IMR-90 (cell line): ENCODE measurements around the gene CSTB. TPM values are rescaled to one million over a fixed set of nuclear protein-coding genes. Genes with fewer than 3 reads are reported as not detected.

ENCODE experiments used
- ATAC-seq: fragments of 200-7000 bp; cut with Tn5 transposase; 2 replicates; pipeline ENCODE4 v1.9.1; 2020; ENCODE audit warnings: low read depth, mild to moderate bottlenecking, moderate library complexity
- BruUV-seq: library from RNA; stranded (reverse); fragments of 400-500 nt; replicated peaks from 2 replicates; lab custom pipeline; 2021; lab: Mats Ljungman, UMichigan
- CTCF ChIA-PET: fragments of 300-600 bp; formaldehyde crosslinking; extraction: SDS; loops from one replicate; lab custom pipeline; 2021; ENCODE audit warnings: antibody characterized with exemption; lab: Yijun Ruan, JAX
- POLR2A ChIA-PET: fragments of 300-600 bp; sonication (Branson Sonifier 250); formaldehyde crosslinking; loops from one replicate; lab custom pipeline; 2022; ENCODE audit warnings: antibody characterized with exemption; ENCODE audit not compliant: unreplicated experiment; lab: Charles Lee
- DNase-seq: peaks from one replicate; pipeline ENCODE4 v3.0.0; 2013
- H2AFZ ChIP-seq: replicated peaks from 2 replicates; pipeline ENCODE3; 2013; ENCODE audit warnings: low read length, mild to moderate bottlenecking; ENCODE audit not compliant: poor library complexity
- H2AK5ac ChIP-seq: 2 replicates; pipeline ENCODE4 v1.6.1; 2013; ENCODE audit warnings: low read depth, low read length, inconsistent platforms
- H2AK9ac ChIP-seq: replicated peaks from 2 replicates; pipeline ENCODE3; 2013; ENCODE audit warnings: mild to moderate bottlenecking, low read depth, low read length, moderate library complexity; ENCODE audit not compliant: poor library complexity
- H2BK120ac ChIP-seq: 2 replicates; pipeline ENCODE4 v1.6.1; 2013; ENCODE audit warnings: low read depth, low read length, inconsistent platforms
- H2BK15ac ChIP-seq: 3 replicates; pipeline ENCODE4 v1.6.1; 2013; ENCODE audit warnings: low read depth, low read length, inconsistent platforms
- H2BK20ac ChIP-seq: 2 replicates; pipeline ENCODE4 v1.6.1; 2013; ENCODE audit warnings: low read depth, mild to moderate bottlenecking, inconsistent platforms, low read length, moderate library complexity
- H2BK5ac ChIP-seq: 2 replicates; pipeline ENCODE4 v1.6.1; 2013; ENCODE audit warnings: mild to moderate bottlenecking, low read depth, low read length, inconsistent platforms; ENCODE audit not compliant: poor library complexity, severe bottlenecking
- H3K14ac ChIP-seq: replicated peaks from 2 replicates; pipeline ENCODE4 v1.6.1; 2013; ENCODE audit warnings: low read depth, low read length, inconsistent platforms
- H3K18ac ChIP-seq: 2 replicates; pipeline ENCODE4 v1.6.1; 2013; ENCODE audit warnings: low read depth, low read length, control low read depth
- H3K23ac ChIP-seq: 2 replicates; pipeline ENCODE4 v1.6.1; 2013; ENCODE audit warnings: low read depth, low read length, inconsistent platforms
- H3K27ac ChIP-seq: 2 replicates; pipeline ENCODE4 v1.5.1; 2013; ENCODE audit warnings: mild to moderate bottlenecking, control low read depth, low read length; ENCODE audit not compliant: insufficient read depth
- H3K27me3 ChIP-seq: 2 replicates; pipeline ENCODE4 v1.6.1; 2013; ENCODE audit warnings: low read length; ENCODE audit not compliant: control insufficient read depth, insufficient read depth
- H3K36me3 ChIP-seq: 2 replicates; pipeline ENCODE4 v1.6.1; 2013; ENCODE audit warnings: low read length, mixed read lengths; ENCODE audit not compliant: control insufficient read depth, insufficient read depth
- H3K4ac ChIP-seq: 2 replicates; pipeline ENCODE4 v1.6.1; 2013; ENCODE audit warnings: low read depth, low read length, inconsistent platforms
- H3K4me1 ChIP-seq: 2 replicates; pipeline ENCODE4 v1.6.1; 2013; ENCODE audit warnings: low read length, mixed read lengths; ENCODE audit not compliant: control insufficient read depth, insufficient read depth
- H3K4me2 ChIP-seq: 2 replicates; pipeline ENCODE4 v1.6.1; 2013; ENCODE audit warnings: low read depth, mild to moderate bottlenecking, control low read depth, low read length, moderate library complexity
- H3K4me3 ChIP-seq: 2 replicates; pipeline ENCODE4 v1.5.1; 2013; ENCODE audit warnings: low read depth, mild to moderate bottlenecking, control low read depth, low read length, moderate library complexity; ENCODE audit not compliant: insufficient read depth
- H3K56ac ChIP-seq: 2 replicates; pipeline ENCODE4 v1.6.1; 2013; ENCODE audit warnings: low read length, inconsistent platforms; ENCODE audit not compliant: insufficient read depth; ENCODE audit errors: extremely low read depth
- H3K79me1 ChIP-seq, 2 experiments: 2 replicates each; pipeline ENCODE4 v1.6.1; 2013; ENCODE audit warnings: low read length in 2 of 2, inconsistent platforms in 1 of 2, low read depth in 1 of 2
- H3K9ac ChIP-seq: 2 replicates; pipeline ENCODE4 v1.6.1; 2013; ENCODE audit warnings: low read depth, low read length, control low read depth
- H3K9me1 ChIP-seq: 2 replicates; pipeline ENCODE4 v1.6.1; 2013; ENCODE audit warnings: low read length, inconsistent platforms; ENCODE audit not compliant: insufficient read depth
- H3K9me3 ChIP-seq: 2 replicates; pipeline ENCODE4 v1.6.1; 2013; ENCODE audit warnings: low read length; ENCODE audit not compliant: control insufficient read depth, insufficient read depth
- H4K20me1 ChIP-seq: 2 replicates; pipeline ENCODE4 v1.6.1; 2013; ENCODE audit warnings: low read length, inconsistent platforms; ENCODE audit not compliant: insufficient read depth
- H4K5ac ChIP-seq: 2 replicates; pipeline ENCODE4 v1.6.1; 2013; ENCODE audit warnings: mild to moderate bottlenecking, low read depth, low read length, control low read depth
- H4K8ac ChIP-seq, 2 experiments: 2 replicates each; pipeline ENCODE4 v1.6.1; 2013; ENCODE audit warnings: low read depth in 2 of 2, low read length in 2 of 2, control low read depth in 1 of 2, inconsistent platforms in 1 of 2
- H4K91ac ChIP-seq: 2 replicates; pipeline ENCODE4 v1.6.1; 2013; ENCODE audit warnings: low read depth, low read length, inconsistent platforms; ENCODE audit not compliant: insufficient read depth
- BHLHE40 ChIP-seq: fragments of 150-350 bp; IDR thresholded peaks from 2 replicates; pipeline ENCODE4 v1.6.1; 2016; ENCODE audit warnings: mild to moderate bottlenecking, low read depth, low read length
- CHD1 ChIP-seq: IDR thresholded peaks from 2 replicates; pipeline ENCODE4 v1.6.1; 2012; ENCODE audit warnings: low read depth, low read length, improper control_type of control experiment
- CTCF ChIP-seq: conservative IDR thresholded peaks from 2 replicates; pipeline ENCODE4 v1.5.1; 2012; ENCODE audit warnings: mild to moderate bottlenecking, low read depth, low read length, improper control_type of control experiment
- ELK1 ChIP-seq: fragments of 150-350 bp; IDR thresholded peaks from 2 replicates; pipeline ENCODE4 v1.6.1; 2016; ENCODE audit warnings: low read depth, mild to moderate bottlenecking, low read length, moderate library complexity, borderline replicate concordance
- FOS ChIP-seq: fragments of 150-350 bp; IDR thresholded peaks from 2 replicates; pipeline ENCODE4 v1.6.1; 2016; ENCODE audit warnings: low read depth, low read length
- MAFK ChIP-seq: IDR thresholded peaks from 2 replicates; pipeline ENCODE4 v1.6.1; 2012; ENCODE audit warnings: low read depth, low read length, improper control_type of control experiment
- MAZ ChIP-seq: IDR thresholded peaks from 2 replicates; pipeline ENCODE4 v1.6.1; 2012; ENCODE audit warnings: low read depth, mild to moderate bottlenecking, low read length, improper control_type of control experiment, moderate library complexity, borderline replicate concordance
- MXI1 ChIP-seq: IDR thresholded peaks from 2 replicates; pipeline ENCODE4 v1.6.1; 2012; ENCODE audit warnings: low read depth, mild to moderate bottlenecking, low read length, moderate library complexity, borderline replicate concordance
- POLR2A ChIP-seq: IDR thresholded peaks from 2 replicates; pipeline ENCODE4 v1.6.1; 2012; ENCODE audit warnings: mild to moderate bottlenecking, low read depth, low read length
- RAD21 ChIP-seq: IDR thresholded peaks from 2 replicates; pipeline ENCODE4 v1.6.1; 2012; ENCODE audit warnings: low read length, improper control_type of control experiment
- USF2 ChIP-seq: fragments of 150-350 bp; IDR thresholded peaks from 2 replicates; pipeline ENCODE4 v1.6.1; 2017; ENCODE audit warnings: mild to moderate bottlenecking, antibody characterized with exemption, low read length, low read depth
- WGBS, 2 experiments: methylation state at CpG; one replicate each; pipeline versions ENCODE4 v1.1.5 to v1.1.7; 2013; ENCODE audit warnings: missing lambda C conversion rate in 2 of 2; ENCODE audit not compliant: insufficient read length in 1 of 2; ENCODE audit errors: extremely low coverage in 2 of 2; 5-methylcytosine and 5-hydroxymethylcytosine counted together
- dilution Hi-C: fragments of 300-500 bp; cut with HindIII; formaldehyde crosslinking; loops from one replicate; pipeline ENCODE4 v1.14.3; 2018; ENCODE audit warnings: low sequenced_read_pairs; ENCODE audit not compliant: unreplicated experiment
- in situ Hi-C: fragments of 300-500 bp; cut with MboI; formaldehyde crosslinking; loops from 3 replicates; pipeline ENCODE4 v1.14.3; 2019; ENCODE audit warnings: low sequenced_read_pairs, inconsistent platforms, mixed read lengths
- intact Hi-C: fragments of 100-400 bp; cut with micrococcal nuclease; formaldehyde crosslinking; loops from 2 replicates; pipeline ENCODE4 v1.10.0; 2022
- polyA plus RNA-seq, 3 experiments: library from polyadenylated mRNA; depleted of rRNA; stranded (reverse); fragments of >200 nt; gene quantifications; 2 replicates each; pipeline ENCODE4 v1.2.3, GENCODE V29; 2012; ENCODE audit warnings: low replicate concordance in 1 of 3
- total RNA-seq: library from RNA; depleted of rRNA; stranded (reverse); fragments of >200 nt; gene quantifications from 2 replicates; pipeline ENCODE4 v1.2.3, GENCODE V29; 2012

Gene CSTB
- total and polyA plus RNA-seq, 2 of the 4 experiments (the other 2 are of a cell fraction), result 6.1 to 71.7 TPM

- Histone ChIP-seq H3K36me3 (peaks cover 54% of the 10 kb centered on the region), H4K20me1 (peaks cover 15% of the 10 kb centered on the region), H3K27ac (no peak overlapping the region), H2BK5ac (no peak overlapping the region), H2AK5ac (no peak overlapping the region), H2AFZ (no peak overlapping the region), H3K23ac (no peak overlapping the region), H3K9me1 (peaks cover 9% of the 10 kb centered on the region; the same call in 1 of the 2 replicates), H3K4me2 (no peak overlapping the region), H3K9me3 (no peaks in the 10 kb centered on the region), H3K4me1 (peaks cover 4% of the 10 kb centered on the region), H3K18ac (no peak overlapping the region), H3K9ac (no peak overlapping the region), H3K79me1 (peaks cover 30 to 57% of the 10 kb centered on the region in 2 experiments), H4K8ac (no peak overlapping the region), H3K4ac (no peak overlapping the region), H4K91ac (no peak overlapping the region), H2AK9ac (no peak overlapping the region), H3K4me3 (no peak overlapping the region), H3K56ac (no peak overlapping the region), H2BK20ac (no peak overlapping the region), H3K14ac (no peak overlapping the region), H2BK120ac (no peak overlapping the region), H3K27me3 (no peaks in the 10 kb centered on the region), H4K5ac (no peak overlapping the region), H2BK15ac (no peak overlapping the region)
- WGBS, 2 experiments, result 80% methylated on average over 2 of the region's 8 CpGs; no CpG with 5 or more reads in 1 of the 2 experiments
- in situ Hi-C loops, result no loop called here
- ATAC-seq (no peak), DNase-seq (no peak)
- CTCF ChIA-PET, result no interaction called here
- POLR2A ChIA-PET, result no interaction called here
- dilution Hi-C loops, result no loop called here
- BruUV-seq, result no TSS peak
- intact Hi-C loops, result no loop called here
- no peak for TF ChIP-seq MAFK
- TF ChIP-seq MAZ, result no peak
- no peak for TF ChIP-seq POLR2A
- TF ChIP-seq FOS, result no peak
- TF ChIP-seq CHD1, result no peak
- no peak for TF ChIP-seq USF2
- TF ChIP-seq CTCF, result no peak
- no peak for TF ChIP-seq BHLHE40
- no peak for TF ChIP-seq MXI1
- no peak for TF ChIP-seq ELK1
- TF ChIP-seq RAD21, result no peak
These were observed 16.3 kb upstream of the CSTB start for GRCh38 chr21:43792406-43792805.
